Gastroesophageal sphincter (tissue), 3 donors: ENCODE data around the gene MYPN.

Experiments
- POLR2AphosphoS5 ChIP-seq: sonication (generic); formaldehyde crosslinking; IDR thresholded peaks from one replicate; pipeline ENCODE4 v1.6.1; 2017; ENCODE audit warnings: antibody characterized with exemption
- TF ChIP-seq, protein P1 (sequence below), 4 experiments: fragments of 200-600 bp in 2 of 4; fragments of 450-650 bp in 2 of 4; sonication (generic) in 1 of 4; IDR thresholded peaks; one replicate each; pipeline ENCODE4 v1.5.1; 2017 to 2019; ENCODE audit warnings: antibody characterized with exemption in 4 of 4, mild to moderate bottlenecking in 2 of 4, moderate library complexity in 2 of 4

- no peak for TF ChIP-seq POLR2AphosphoS5
- TF ChIP-seq, protein P1, sequence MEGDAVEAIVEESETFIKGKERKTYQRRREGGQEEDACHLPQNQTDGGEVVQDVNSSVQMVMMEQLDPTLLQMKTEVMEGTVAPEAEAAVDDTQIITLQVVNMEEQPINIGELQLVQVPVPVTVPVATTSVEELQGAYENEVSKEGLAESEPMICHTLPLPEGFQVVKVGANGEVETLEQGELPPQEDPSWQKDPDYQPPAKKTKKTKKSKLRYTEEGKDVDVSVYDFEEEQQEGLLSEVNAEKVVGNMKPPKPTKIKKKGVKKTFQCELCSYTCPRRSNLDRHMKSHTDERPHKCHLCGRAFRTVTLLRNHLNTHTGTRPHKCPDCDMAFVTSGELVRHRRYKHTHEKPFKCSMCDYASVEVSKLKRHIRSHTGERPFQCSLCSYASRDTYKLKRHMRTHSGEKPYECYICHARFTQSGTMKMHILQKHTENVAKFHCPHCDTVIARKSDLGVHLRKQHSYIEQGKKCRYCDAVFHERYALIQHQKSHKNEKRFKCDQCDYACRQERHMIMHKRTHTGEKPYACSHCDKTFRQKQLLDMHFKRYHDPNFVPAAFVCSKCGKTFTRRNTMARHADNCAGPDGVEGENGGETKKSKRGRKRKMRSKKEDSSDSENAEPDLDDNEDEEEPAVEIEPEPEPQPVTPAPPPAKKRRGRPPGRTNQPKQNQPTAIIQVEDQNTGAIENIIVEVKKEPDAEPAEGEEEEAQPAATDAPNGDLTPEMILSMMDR (IDR thresholded peaks at IDR 0.05), result no peak
Measured at GRCh38 chr10:68179016-68179415, 69.7 kb downstream of the MYPN start.
